T-helper 17 cell (primary cell): ENCODE measurements around the gene TPSG1. TPM values are rescaled to one million over a fixed set of nuclear protein-coding genes. Genes with fewer than 3 reads are reported as not detected.
"Not testable (repeated sequence)": the region's sequence is repeated elsewhere in the genome, so short reads cannot be mapped to it uniquely, and the experiment has no call there.

ENCODE experiments used
- ATAC-seq: fragments of 150-1000 bp; cut with Tn5 transposase; 2 replicates; pipeline ENCODE4 v1.10.0; 2021; ENCODE audit warnings: mild to moderate bottlenecking, moderate library complexity
- DNase-seq, 3 donors: peaks; one replicate each; pipeline versions ENCODE4 v3.0.0 to v3.0.0-alpha.2; 2020 to 2021
- H3K9me3 ChIP-seq: one replicate; pipeline ENCODE4 v1.7.0; 2013; ENCODE audit warnings: low read length, mild to moderate bottlenecking; ENCODE audit not compliant: control insufficient read depth, poor library complexity, severe bottlenecking
- H3K27ac Mint-ChIP-seq: one replicate; pipeline ENCODE4 v1.8.0; 2022; ENCODE audit warnings: mild to moderate bottlenecking, moderate library complexity, mixed read lengths
- H3K27me3 Mint-ChIP-seq: one replicate; pipeline ENCODE4 v1.8.0; 2022; ENCODE audit warnings: mixed read lengths
- H3K36me3 Mint-ChIP-seq: one replicate; pipeline ENCODE4 v1.8.0; 2022; ENCODE audit warnings: low read depth, mixed read lengths
- H3K4me1 Mint-ChIP-seq: one replicate; pipeline ENCODE4 v1.8.0; 2022; ENCODE audit warnings: mild to moderate bottlenecking, mixed read lengths
- H3K4me3 Mint-ChIP-seq: one replicate; pipeline ENCODE4 v1.8.0; 2022; ENCODE audit warnings: mild to moderate bottlenecking, moderate library complexity, mixed read lengths
- total RNA-seq, 4 donors: library from RNA in 2 of 4; stranded (reverse) in 2 of 4; gene quantifications; one replicate each; pipeline ENCODE4 v1.2.3 and lab custom pipeline; 2022 to 2026

Gene TPSG1
- total RNA-seq, 2 donors from 2014 or later: not detected

- Mint-ChIP-seq H3K36me3 (no peaks in the 10 kb centered on the region), H3K27ac (no peak overlapping the region), H3K4me1 (peaks cover 4% of the 10 kb centered on the region), H3K27me3 (peaks cover 17% of the 10 kb centered on the region), H3K4me3 (no peak overlapping the region)
- DNase-seq (no peak), ATAC-seq (no peak)
- no peaks in the 10 kb centered on the region for H3K9me3 ChIP-seq
These were observed 37.3 kb upstream of the TPSG1 start for GRCh38 chr16:1262210-1262845.

GRCh38 chr16:1261131-1261892, 36.2 kb upstream of the TPSG1 start:
- no peak for ATAC-seq
- H3K4me3 Mint-ChIP-seq: no peak overlapping the region
- no peak for DNase-seq
- H3K36me3 Mint-ChIP-seq: no peaks in the 10 kb centered on the region
- H3K27ac Mint-ChIP-seq: no peak overlapping the region
- H3K4me1 Mint-ChIP-seq: peaks cover 4% of the 10 kb centered on the region
- H3K9me3 ChIP-seq: no peaks in the 10 kb centered on the region
- peaks cover 17% of the 10 kb centered on the region for H3K27me3 Mint-ChIP-seq

- Mint-ChIP-seq H3K27me3 (peaks cover 17% of the 10 kb centered on the region), H3K4me3 (no peak overlapping the region), H3K36me3 (no peaks in the 10 kb centered on the region), H3K4me1 (peaks cover 4% of the 10 kb centered on the region), H3K27ac (no peak overlapping the region)
- DNase-seq (no peak), ATAC-seq (no peak)
- no peaks in the 10 kb centered on the region for H3K9me3 ChIP-seq
These were observed 35.1 kb upstream of the TPSG1 start for GRCh38 chr16:1260101-1260680.

GRCh38 chr16:1259760-1260068, 34.6 kb upstream of the TPSG1 start:
- no peak for ATAC-seq

DNA sequence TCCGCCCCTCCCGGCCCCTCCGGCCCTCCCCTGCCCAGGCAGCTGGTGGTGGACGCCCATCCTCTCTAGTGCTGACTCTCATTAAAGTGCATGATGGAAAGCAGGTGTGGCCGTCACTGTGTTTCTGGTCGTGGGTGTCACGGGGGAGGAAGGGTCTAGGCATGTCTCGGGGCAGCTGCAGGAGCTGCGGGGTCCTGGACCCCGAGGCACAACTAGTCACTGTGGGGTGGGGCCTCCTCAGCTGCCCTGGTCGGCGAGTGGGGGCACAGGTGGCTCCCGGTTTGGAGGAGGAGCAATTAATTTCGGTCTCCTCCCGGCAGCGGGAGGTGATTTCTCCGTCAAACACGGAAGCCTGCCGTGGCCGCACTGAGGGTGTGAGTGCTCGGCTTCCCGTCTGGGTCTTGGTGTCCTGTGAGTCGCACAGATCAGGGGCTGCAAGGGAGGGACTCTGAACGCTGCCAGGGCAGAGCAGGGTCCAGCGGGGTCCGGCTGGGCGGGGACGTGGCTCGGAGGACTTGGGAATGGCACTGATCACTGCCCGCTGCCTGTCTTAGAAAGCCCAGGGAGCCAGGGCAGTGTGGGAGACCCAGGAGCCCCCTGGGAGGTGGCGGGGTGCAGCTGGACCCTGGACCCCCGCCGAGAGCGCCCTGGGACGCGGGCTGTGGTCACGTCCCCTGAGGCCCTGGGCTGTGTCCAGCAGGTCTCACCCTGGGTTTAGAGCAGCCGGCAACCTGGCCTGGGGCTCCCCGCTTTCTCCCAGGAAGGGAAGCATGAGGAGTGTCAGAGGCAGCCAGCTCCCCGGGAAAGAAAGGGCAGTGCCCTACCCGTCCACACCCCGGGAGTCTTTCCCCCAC, 34.1 kb upstream of the TPSG1 start:
- DNase-seq (no peak), ATAC-seq (no peak)
- H3K36me3 Mint-ChIP-seq: no peaks in the 10 kb centered on the region
- H3K4me1 Mint-ChIP-seq: peaks cover 4% of the 10 kb centered on the region
- no peaks in the 10 kb centered on the region for H3K9me3 ChIP-seq
- H3K27ac Mint-ChIP-seq: no peak overlapping the region
- peaks cover 17% of the 10 kb centered on the region for H3K27me3 Mint-ChIP-seq
- peak overlapping the region; percentile 81 for H3K4me3 Mint-ChIP-seq

More at GRCh38 chr16:1259760-1260068, 34.6 kb upstream of the TPSG1 start:
- Mint-ChIP-seq H3K4me3 (no peak overlapping the region), H3K4me1 (peaks cover 4% of the 10 kb centered on the region), H3K27ac (no peak overlapping the region), H3K27me3 (peaks cover 17% of the 10 kb centered on the region), H3K36me3 (no peaks in the 10 kb centered on the region)
- no peak for DNase-seq
- no peaks in the 10 kb centered on the region for H3K9me3 ChIP-seq

- H3K9me3 ChIP-seq: no peaks in the 10 kb centered on the region
- H3K27me3 Mint-ChIP-seq: peaks cover 17% of the 10 kb centered on the region
- peak overlapping the region; percentile 49 for H3K4me3 Mint-ChIP-seq
- H3K36me3 Mint-ChIP-seq: no peaks in the 10 kb centered on the region
- H3K4me1 Mint-ChIP-seq: peaks cover 4% of the 10 kb centered on the region
- DNase-seq (no peak), ATAC-seq (no peak)
- no peak overlapping the region for H3K27ac Mint-ChIP-seq
These were observed 33.1 kb upstream of the TPSG1 start for GRCh38 chr16:1258225-1258600.

DNA sequence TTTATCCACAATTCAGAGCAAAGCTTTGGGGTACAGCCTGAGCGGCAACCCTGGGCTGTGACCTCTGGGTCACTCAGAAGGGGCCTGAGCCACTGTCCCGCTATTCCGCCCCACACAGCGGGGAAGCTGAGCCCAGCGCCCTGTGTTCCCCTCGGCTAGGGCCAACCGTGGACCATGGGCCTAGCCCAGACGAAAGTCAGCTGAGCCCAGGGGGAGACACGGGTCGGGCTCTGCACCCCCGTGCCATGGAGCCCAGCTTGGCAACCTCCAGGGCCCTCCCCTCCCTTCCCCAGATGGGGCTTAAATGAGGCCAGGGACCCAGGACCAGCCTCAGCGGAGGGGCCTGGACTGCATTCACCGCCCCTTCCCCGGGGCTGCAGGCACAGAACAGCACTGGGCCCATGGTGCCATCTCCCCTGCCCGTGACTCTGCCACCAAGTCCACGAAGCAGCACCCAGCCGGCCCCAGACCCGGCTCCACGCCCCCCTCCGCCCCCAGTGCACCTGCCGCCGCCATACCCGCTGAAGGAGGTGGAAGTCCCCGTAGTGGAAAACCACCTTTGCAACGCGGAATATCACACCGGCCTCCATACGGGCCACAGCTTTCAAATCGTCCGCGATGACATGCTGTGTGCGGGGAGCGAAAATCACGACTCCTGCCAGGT, 32.6 kb upstream of the TPSG1 start:
- DNase-seq: no peak
- peaks cover 4% of the 10 kb centered on the region for H3K4me1 Mint-ChIP-seq

GRCh38 chr16:1256874-1257322, 31.8 kb upstream of the TPSG1 start:
- ATAC-seq (no peak), DNase-seq (no peak)
- peaks cover 4% of the 10 kb centered on the region for H3K4me1 Mint-ChIP-seq
- no peaks in the 10 kb centered on the region for H3K36me3 Mint-ChIP-seq
- peaks cover 13% of the 10 kb centered on the region for H3K27me3 Mint-ChIP-seq
- no peak overlapping the region for H3K27ac Mint-ChIP-seq
- H3K4me3 Mint-ChIP-seq: no peak overlapping the region
- H3K9me3 ChIP-seq: no peaks in the 10 kb centered on the region

More for the DNA sequence above, 32.6 kb upstream of the TPSG1 start:
- H3K9me3 ChIP-seq: no peaks in the 10 kb centered on the region
- ATAC-seq: no peak
- no peak overlapping the region for H3K27ac Mint-ChIP-seq
- H3K4me3 Mint-ChIP-seq: no peak overlapping the region
- peaks cover 17% of the 10 kb centered on the region for H3K27me3 Mint-ChIP-seq
- H3K36me3 Mint-ChIP-seq: no peaks in the 10 kb centered on the region

DNA sequence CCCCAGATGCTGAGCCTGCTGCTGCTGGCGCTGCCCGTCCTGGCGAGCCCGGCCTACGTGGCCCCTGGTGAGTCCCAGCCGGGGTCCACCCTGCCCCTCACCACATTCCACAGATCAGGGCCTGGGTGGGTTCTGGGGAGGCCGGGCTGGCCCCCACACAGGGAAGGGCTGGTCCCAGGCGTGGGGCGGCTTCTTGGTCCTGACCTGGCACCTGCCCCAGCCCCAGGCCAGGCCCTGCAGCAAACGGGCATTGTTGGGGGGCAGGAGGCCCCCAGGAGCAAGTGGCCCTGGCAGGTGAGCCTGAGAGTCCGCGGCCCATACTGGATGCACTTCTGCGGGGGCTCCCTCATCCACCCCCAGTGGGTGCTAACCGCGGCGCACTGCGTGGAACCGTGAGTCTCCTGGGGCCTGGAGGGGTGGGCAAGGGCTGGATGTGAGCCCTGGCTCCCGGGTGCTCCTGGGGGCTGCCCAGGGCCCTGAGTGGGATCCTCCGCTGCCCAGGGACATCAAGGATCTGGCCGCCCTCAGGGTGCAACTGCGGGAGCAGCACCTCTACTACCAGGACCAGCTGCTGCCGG, 31.3 kb upstream of the TPSG1 start:
- not testable (repeated sequence) for H3K27ac Mint-ChIP-seq, DNase-seq, H3K36me3 Mint-ChIP-seq, H3K4me1 Mint-ChIP-seq, H3K4me3 Mint-ChIP-seq, ATAC-seq, H3K9me3 ChIP-seq
- peaks cover 13% of the 10 kb centered on the region for H3K27me3 Mint-ChIP-seq

DNA sequence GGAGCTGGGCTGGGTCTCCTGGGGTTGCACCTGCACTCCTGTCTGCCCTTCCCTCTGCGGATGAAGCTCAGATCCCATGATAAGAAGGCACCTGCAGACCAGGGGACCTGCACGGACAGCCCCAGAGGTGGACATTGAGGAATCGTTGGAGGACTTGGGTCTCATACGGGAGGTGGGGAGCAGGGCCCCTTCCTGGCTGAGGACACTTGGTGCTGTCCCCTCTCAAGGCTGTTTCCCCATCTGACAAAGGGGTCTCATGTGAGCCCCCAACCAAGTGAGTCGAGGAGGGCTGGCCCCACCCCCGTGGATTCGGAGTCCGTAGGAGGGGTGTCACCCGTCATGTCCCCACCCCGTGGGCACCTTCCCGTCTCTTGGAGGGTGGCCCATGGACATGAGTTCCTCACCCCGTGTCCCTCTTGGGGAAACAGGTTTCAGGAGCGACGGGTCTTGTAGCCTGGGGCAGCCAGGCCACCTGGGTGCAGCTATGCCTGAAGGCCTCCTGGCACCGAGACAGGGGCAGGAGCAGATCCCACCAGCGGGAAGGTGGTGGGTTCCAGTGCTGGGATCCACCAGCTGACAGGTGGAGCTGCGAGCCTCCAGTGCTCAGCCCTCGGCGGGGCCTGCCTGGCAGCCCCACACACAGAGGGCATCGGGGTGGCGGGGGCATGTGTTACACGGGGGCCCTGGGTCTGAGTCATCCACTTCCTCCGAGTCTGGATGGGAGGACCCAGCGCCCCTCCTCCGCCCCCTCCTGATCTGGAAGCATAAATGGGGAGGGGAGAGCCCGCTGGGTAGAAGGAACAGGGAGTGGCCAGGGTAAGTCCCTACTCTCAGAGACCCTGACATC, 30.4 kb upstream of the TPSG1 start, which contains the start of gene TPSD1:
TPSD1 (plus strand) TSS at position 794 of the 847 bp plus-strand sequence. CDS start 212 bp downstream, outside the sequence.
- peaks cover 11% of the 10 kb centered on the region for H3K27me3 Mint-ChIP-seq
- H3K4me3 Mint-ChIP-seq, H3K4me1 Mint-ChIP-seq, ATAC-seq, H3K9me3 ChIP-seq, H3K27ac Mint-ChIP-seq, DNase-seq, H3K36me3 Mint-ChIP-seq: not testable (repeated sequence)

DNA sequence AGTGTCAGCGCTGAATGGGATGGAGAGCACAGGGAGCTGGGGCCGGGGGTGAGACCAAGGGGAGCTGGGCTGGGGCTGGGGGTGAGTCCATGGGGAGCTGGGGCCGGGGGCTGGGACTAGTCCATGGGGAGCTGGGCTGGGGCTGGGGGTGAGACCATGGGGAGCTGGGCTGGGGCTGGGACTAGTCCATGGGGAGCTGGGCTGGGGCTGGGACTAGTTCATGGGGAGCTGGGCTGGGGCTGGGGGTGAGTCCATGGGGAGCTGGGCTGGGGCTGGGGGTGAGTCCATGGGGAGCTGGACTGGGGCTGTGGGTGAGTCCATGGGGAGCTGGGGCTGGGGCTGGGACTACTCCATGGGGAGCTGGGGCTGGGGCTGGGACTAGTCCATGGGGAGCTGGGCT, 29.8 kb upstream of the TPSG1 start:
- not testable (repeated sequence) for H3K27me3 Mint-ChIP-seq, H3K4me3 Mint-ChIP-seq, H3K4me1 Mint-ChIP-seq, ATAC-seq, H3K36me3 Mint-ChIP-seq, DNase-seq, H3K27ac Mint-ChIP-seq, H3K9me3 ChIP-seq
